ENCODE measurements around the gene OR7D4. TPM values are rescaled to one million over a fixed set of nuclear protein-coding genes. Genes with fewer than 3 reads are reported as not detected.
"Not testable (repeated sequence)": the region's sequence is repeated elsewhere in the genome, so short reads cannot be mapped to it uniquely, and the experiment has no call there.

Gene OR7D4
- total RNA-seq (2014; rRNA removed; shearing (Covaris generic)), result not detected in 2 replicates

DNA sequence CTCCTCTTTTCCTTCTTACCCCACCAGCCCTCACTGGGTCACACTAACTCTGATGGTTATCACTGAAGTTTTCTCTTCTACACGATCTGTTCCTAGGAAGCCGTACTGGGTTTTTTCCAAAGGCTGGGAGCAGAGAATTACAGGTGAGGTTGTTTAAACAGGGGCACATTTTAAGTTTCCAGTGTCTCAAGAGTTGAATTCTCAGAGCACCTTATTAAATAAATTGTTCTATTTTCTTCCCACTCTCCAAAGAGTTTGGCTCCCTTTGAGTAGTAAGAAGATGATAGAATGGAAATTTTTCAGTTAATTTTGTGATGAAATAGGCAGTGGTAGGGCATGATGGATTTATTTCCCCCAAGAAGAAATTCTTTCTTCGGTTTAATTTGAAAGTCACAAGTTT is at the start of gene OR7D4:
TSS of gene OR7D4 (minus strand) at position 101 of the 400 bp plus-strand sequence. CDS start 4,752 bp downstream, outside the sequence.
- DNase-seq (ENCODE audit: low read depth), result no peak

DNA sequence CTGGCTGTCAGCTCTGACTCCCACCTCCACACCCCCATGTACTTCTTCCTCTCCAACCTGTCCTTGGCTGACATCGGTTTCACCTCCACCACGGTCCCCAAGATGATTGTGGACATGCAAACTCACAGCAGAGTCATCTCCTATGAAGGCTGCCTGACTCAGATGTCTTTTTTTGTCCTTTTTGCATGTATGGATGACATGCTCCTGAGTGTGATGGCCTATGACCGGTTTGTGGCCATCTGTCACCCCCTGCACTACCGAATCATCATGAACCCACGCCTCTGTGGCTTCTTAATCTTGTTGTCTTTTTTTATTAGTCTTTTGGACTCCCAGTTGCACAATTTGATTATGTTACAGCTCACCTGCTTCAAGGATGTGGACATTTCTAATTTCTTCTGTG is 31.8 kb upstream of the OR7D4 start:
- DNase-seq (ENCODE audit: low read depth), result no peak

DNA sequence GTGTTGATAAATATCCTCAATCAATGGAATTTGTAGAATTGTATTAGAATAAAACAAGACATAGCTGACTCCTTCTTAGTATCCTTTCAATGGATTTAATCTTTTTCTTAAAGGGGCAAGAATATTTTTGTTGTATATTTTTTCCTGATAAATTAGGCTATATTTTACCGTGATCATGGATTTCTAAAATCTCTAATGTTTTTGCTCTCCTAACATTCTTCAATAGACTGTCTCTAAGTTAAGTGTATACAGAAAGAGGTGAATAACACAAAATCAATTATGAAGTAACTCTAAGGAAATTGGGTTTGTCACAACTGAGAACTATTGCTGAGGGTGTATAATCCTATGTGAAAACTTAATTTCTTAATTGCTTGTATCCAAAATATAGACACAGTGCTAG is 31.2 kb upstream of the OR7D4 start, which contains the start of gene OR7E24:
TSS of gene OR7E24 (plus strand) at position 301 of the 400 bp plus-strand sequence. CDS start 114 bp downstream, outside the sequence.
- DNase-seq (ENCODE audit: low read depth), result no peak

DNA sequence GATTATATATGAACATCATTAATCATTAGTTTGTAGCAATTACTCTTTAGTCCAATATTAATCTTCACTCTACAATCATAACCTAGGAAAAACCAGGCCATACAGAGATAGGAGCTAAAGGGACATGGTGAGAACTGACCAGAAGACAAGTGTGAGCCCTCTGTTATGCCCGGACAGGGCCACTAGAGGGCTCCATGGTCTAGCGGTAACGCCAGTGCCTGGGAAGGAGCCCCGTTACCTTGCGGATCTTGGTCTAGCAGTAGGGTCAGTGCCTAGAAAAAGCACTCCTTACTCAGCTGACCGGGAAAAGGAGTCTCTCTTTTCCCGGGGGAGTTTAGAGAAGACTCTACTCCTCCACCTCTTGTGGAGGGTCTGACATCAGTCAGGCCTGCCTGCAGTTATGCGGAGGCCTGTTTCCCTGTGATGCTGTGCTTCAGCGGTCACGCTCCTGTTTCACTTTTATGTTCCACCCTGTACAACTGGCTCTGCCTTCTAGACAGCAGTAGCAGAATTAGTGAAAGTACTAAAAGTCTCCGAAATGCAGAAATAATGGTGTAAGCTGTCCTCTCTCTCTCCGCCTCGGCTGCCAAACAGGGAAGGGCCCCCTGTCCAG is 13.8 kb downstream of the OR7D4 start:
- peak; percentile 59 for DNase-seq (ENCODE audit: low read depth)

DNA sequence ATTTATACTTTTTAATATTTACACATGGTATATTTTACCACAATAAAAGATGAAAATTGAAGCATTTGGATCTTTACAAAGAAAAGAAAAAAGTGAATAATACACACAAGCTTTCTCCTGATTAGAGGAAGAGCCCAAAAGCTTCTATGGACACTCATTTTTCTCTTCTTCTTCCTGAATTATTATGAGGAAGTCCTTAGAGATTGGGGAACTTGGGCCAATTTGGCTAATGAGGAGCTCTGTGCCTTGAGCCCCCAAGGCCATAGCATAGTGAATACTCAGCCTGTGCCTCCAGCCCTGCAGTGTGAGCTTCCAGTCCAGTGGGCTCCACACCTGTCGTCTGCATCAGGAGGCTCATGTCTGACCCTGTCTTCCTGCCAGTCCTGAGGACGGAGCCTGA is 21.3 kb downstream of the OR7D4 start:
- not testable (repeated sequence) for DNase-seq (ENCODE audit: low read depth)

DNA sequence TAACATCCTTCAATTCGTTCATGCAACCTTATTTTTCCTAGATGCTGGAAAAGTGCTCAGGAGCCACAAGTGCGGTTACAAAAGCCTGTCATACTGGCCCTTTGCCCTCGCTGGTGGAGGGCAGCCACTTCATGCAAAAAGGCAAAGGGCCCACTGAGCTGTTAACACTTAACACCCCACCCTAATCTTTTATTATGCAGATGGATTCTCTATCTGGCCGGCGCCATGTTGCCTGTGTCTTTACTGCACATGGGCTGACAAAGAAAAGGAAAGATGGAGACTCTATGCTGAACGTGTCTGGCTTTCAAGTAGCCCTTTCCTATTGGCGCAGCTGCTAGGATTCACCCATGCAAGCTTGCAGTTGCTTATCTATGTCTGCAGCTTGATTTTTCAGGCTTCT is 29.9 kb downstream of the OR7D4 start:
- DNase-seq (ENCODE audit: low read depth), result no peak

DNA sequence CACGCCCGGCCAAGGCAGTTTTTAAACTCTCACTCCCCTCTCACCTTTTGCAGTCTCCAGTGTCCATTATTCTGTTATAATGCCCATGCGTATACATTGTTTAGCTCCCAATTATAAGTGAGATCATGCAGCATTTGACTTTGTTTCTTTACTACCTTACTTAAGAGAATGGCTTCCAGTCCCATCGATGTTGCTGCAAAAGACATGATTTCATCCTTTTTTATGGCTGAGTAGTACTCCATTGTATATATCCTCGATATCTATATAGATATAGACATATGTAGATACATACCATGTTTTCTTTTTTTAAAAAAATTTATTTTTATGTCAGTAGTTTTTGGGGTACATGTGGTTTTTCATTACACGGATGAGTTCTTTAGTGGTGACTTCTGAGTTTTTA is 32.2 kb downstream of the OR7D4 start:
- DNase-seq (ENCODE audit: low read depth), result no peak

DNA sequence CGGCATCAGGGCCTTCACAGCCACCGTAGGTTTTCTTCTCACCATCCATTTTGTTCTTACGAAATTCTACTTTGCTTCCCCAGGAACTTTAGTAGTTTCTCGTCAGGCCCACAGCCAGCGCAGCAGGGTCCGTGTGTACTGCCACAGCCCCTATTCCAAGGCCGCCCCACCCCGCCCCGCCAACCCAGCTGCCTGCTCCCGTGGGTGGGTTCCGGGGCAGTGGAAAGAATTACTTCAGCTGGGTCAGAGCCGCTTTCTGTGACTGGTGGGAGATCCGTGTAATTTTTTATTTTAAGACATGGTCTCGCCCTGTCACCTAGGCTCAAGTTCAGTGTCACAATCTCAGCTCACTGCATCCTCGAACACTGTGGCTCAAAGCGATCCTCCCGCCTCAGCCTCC is 36.4 kb downstream of the OR7D4 start:
- DNase-seq (ENCODE audit: low read depth), result no peak

DNA sequence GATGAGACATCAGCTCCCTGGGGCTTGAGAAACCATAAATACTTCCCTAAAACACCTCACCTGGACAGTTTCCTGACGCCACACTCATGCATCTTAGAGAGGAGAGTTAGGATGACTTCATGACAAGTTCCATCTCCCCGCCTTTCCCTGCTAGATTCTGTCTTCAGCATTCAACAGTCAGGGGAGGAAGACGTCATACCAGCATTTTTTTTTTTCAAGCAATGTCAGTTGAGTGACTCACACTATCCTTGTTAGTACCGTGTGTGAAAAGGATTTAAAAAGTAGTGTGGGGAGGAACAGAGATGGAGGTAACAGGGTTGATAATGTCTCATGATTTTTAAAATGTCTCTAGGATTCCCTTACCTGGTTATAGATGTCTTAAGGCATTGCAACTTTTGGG is 40.5 kb downstream of the OR7D4 start, which contains the start of gene OR7D2:
TSS of gene OR7D2 (plus strand) at position 79 of the 400 bp plus-strand sequence. CDS start 6,803 bp downstream, outside the sequence.
- DNase-seq (ENCODE audit: low read depth), result peak; percentile 30

DNA sequence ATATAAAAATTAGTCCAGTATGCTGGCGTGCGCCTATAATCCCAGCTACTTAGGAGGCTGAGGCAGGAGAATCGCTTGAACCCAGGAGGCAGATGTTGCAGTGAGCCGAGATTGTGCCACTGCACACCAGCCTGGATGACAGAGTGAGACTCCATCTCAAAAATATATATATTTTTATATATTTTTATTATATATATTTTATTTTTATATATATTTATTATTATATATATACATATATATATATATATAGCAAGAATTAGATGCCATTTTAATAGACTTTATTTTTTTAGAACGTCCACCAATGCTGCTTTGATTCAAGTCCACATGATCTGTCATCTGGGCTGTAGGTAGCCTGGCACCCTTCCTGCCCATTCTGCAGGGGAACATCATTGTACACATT is 44.1 kb downstream of the OR7D4 start:
- no peak for DNase-seq (ENCODE audit: low read depth)

DNA sequence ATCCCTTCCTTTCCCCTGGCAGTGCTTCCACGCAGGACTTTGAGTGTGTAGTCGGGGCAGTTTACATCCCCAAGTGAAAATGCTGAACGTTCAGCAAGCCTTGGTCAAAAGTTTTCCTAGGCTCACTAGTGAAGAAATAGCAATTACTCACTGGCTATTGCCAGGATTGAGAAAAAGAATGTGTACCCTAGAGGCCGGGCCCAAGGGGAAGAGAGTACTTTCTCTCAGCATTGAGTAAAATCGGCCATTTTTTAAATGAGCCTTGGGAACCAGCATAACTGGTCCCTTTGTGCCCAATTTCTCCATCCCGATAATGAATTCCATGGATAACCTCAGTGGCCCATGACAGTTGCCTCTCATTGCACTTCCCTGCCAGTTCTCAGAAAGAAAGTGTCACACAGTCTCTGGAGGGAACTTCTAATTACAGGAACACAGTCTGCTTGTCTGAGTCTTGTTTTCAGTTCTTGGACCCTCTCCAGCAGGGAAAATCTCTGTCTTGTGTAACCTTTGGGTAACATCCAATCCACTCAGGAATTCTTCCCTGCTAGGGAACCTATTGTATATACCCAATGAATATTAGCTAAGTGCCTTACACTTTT is 47.9 kb downstream of the OR7D4 start:
- DNase-seq (ENCODE audit: low read depth), result no peak

DNA sequence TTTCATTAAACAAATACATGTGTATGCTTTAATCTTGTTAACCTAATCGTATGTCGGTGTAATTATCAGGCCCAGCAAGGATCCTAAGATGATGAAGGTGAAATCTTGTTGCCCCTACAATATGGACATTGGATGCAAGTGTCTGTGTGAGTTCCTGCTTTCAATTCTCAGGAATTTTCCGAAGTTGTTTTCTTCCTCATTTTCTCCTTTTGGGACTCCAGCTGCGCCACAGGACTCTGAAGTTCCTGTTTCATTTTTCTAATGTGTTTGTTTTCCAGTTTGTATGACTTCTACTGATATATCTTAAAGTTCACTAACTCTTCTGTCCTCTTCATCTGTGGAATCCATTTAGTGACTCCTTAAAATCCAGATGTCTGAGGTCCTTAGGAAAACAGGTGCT is 52.5 kb downstream of the OR7D4 start:
- no peak for DNase-seq (ENCODE audit: low read depth)

DNA sequence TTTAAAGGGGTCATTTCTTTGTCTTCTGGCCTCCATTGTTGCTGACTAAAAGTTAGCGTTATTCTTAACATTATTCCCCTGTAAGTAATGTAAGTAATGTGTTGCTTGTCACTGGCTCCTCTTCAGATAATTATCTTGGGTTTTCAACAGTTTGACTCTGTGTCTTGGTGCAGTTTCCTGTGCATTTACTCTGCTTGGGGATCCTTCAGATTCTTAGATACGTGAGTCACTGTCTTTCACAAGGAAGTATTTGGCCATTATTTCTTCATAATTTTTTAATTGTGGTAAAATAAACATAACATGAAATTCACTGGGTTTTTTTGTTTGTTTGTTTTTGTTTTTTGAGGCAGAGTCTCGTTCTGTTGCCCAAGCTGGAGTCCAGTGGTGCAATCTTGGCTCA is 54.1 kb downstream of the OR7D4 start:
- no peak for DNase-seq (ENCODE audit: low read depth)

DNA sequence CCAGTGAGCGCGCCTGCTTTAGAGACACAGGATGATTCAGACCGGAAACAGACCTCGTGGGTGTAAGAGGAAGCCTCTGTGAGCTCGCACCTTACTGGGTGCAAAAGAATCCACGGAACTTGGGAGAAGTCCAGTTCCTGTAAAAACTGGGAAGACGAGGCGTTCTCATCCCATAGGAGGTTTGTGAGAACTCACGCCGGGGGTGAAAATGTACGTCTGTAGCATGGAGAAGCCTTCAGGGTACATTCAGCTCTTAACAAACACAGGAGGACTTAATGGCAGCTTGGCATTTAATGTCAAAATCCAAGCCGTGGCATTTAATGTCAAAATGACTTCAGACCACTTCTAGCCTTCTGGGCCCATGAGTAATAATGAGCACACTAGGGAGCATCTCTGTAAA is 58.0 kb downstream of the OR7D4 start:
- DNase-seq (ENCODE audit: low read depth), result no peak

Other genes starting within 250 kb of the OR7D4 start
- not detected in 2 replicates for gene MUC16, start 209.2 kb downstream of the OR7D4 start, total RNA-seq (2014; rRNA removed; shearing (Covaris generic))
- not detected in 2 replicates for gene OR1M1, start 132.5 kb downstream of the OR7D4 start, total RNA-seq (2014; rRNA removed; shearing (Covaris generic))
- not detected in 2 replicates for gene OR7G2, start 112.1 kb downstream of the OR7D4 start, total RNA-seq (2014; rRNA removed; shearing (Covaris generic))
- gene OR7G1, start 103.8 kb downstream of the OR7D4 start, total RNA-seq (2014; rRNA removed; shearing (Covaris generic)), result not detected in 2 replicates
- gene OR7G3, start 92.6 kb downstream of the OR7D4 start, total RNA-seq (2014; rRNA removed; shearing (Covaris generic)), result not detected in 2 replicates
- 15.9 and 26.5 TPM in 2 replicates for gene ZNF317, start 79.2 kb downstream of the OR7D4 start, total RNA-seq (2014; rRNA removed; shearing (Covaris generic))
- gene OR7D2, start 40.6 kb downstream of the OR7D4 start, total RNA-seq (2014; rRNA removed; shearing (Covaris generic)), result 0.05 and 0.12 TPM in 2 replicates
- gene OR7E24, start 31.3 kb upstream of the OR7D4 start, total RNA-seq (2014; rRNA removed; shearing (Covaris generic)), result not detected in 2 replicates
- 5.9 and 18.5 TPM in 2 replicates for gene ZNF699, start 90.2 kb upstream of the OR7D4 start, total RNA-seq (2014; rRNA removed; shearing (Covaris generic))
- gene ZNF559, start 104.6 kb upstream of the OR7D4 start, total RNA-seq (2014; rRNA removed; shearing (Covaris generic)), result 7.0 and 13.5 TPM in 2 replicates
- 3.1 and 4.0 TPM in 2 replicates for gene ZNF177, start 143.4 kb upstream of the OR7D4 start, total RNA-seq (2014; rRNA removed; shearing (Covaris generic))
- 16.0 and 17.2 TPM in 2 replicates for gene ZNF266, start 216.0 kb upstream of the OR7D4 start, total RNA-seq (2014; rRNA removed; shearing (Covaris generic))